Panc1 (cell line): ENCODE results near the gene COL4A2. TPM values are rescaled to one million over a fixed set of nuclear protein-coding genes. Genes with fewer than 3 reads are reported as not detected.

Experiments used
- ATAC-seq: fragments of 200-7000 bp; cut with Tn5 transposase; 2 replicates; pipeline ENCODE4 v1.9.1; 2020; ENCODE audit warnings: mild to moderate bottlenecking, moderate library complexity
- BruUV-seq: library from RNA; stranded (reverse); fragments of 400-500 nt; replicated peaks from 2 replicates; lab custom pipeline; 2021; lab: Mats Ljungman, UMichigan
- CTCF ChIA-PET: fragments of 300-600 bp; sonication (Branson Sonifier 250); formaldehyde crosslinking; loops from one replicate; lab custom pipeline; 2022; ENCODE audit warnings: antibody characterized with exemption; lab: Charles Lee
- POLR2A ChIA-PET: fragments of 300-600 bp; sonication (Branson Sonifier 250); formaldehyde crosslinking; loops from one replicate; lab custom pipeline; 2022; ENCODE audit warnings: antibody characterized with exemption; lab: Charles Lee
- DNase-seq: peaks from one replicate; pipeline ENCODE4 v3.0.0-alpha.2; 2010; ENCODE audit warnings: low read depth, low spot score
- H3K27ac ChIP-seq: 2 replicates; pipeline ENCODE4 v1.5.1; 2011; ENCODE audit warnings: mild to moderate bottlenecking, low read length, inconsistent platforms
- H3K27me3 ChIP-seq: fragments of 200-500 bp; sonication (Bioruptor generic); 2 replicates; pipeline ENCODE4 v1.6.0; 2014; ENCODE audit warnings: low read length, inconsistent platforms; ENCODE audit not compliant: control insufficient read depth, insufficient read depth
- H3K36me3 ChIP-seq: fragments of 200-500 bp; sonication (Bioruptor generic); 2 replicates; pipeline ENCODE4 v1.5.1; 2014; ENCODE audit warnings: inconsistent platforms, mild to moderate bottlenecking, low read length, moderate library complexity; ENCODE audit not compliant: control insufficient read depth, insufficient read depth
- H3K4me1 ChIP-seq: 2 replicates; pipeline ENCODE4 v1.5.1; 2011; ENCODE audit warnings: inconsistent platforms, mild to moderate bottlenecking, low read length, moderate library complexity; ENCODE audit not compliant: control insufficient read depth, insufficient read depth
- H3K4me3 ChIP-seq, 2 experiments: 2 replicates each; pipeline ENCODE4 v1.5.1; 2011 to 2012; ENCODE audit warnings: low read depth in 2 of 2, low read length in 2 of 2, mild to moderate bottlenecking in 2 of 2, inconsistent platforms in 1 of 2, moderate library complexity in 1 of 2
- H3K9me3 ChIP-seq: fragments of 200-500 bp; sonication (Bioruptor generic); 2 replicates; pipeline ENCODE4 v1.5.1; 2014; ENCODE audit warnings: low read depth, mild to moderate bottlenecking, inconsistent platforms, low read length, moderate library complexity; ENCODE audit not compliant: control insufficient read depth, insufficient read depth
- POLR2AphosphoS5 ChIP-seq: IDR thresholded peaks from 2 replicates; pipeline ENCODE4 v1.6.1; 2012; ENCODE audit warnings: mild to moderate bottlenecking, low read depth, low read length, moderate library complexity
- SIN3A ChIP-seq: IDR thresholded peaks from 2 replicates; pipeline ENCODE4 v1.6.1; 2012; ENCODE audit warnings: low read depth, mild to moderate bottlenecking, low read length, moderate library complexity, borderline replicate concordance; ENCODE audit not compliant: insufficient read depth
- TCF7L2 ChIP-seq: IDR thresholded peaks from 2 replicates; pipeline ENCODE4 v1.6.1; 2011; ENCODE audit warnings: mild to moderate bottlenecking, low read depth, low read length, inconsistent platforms
- in situ Hi-C: cut with HindIII; loops from 2 replicates; pipeline ENCODE4 v1.10.0; 2016; ENCODE audit warnings: low sequenced_read_pairs, low pct_unique_long_range_greater_than_20kb
- intact Hi-C: fragments of 100-400 bp; cut with micrococcal nuclease; formaldehyde crosslinking; loops from one replicate; pipeline ENCODE4 v1.10.0; 2022; ENCODE audit not compliant: unreplicated experiment
- total RNA-seq: library from RNA; stranded (reverse); gene quantifications from one replicate; pipeline ENCODE4 v1.2.1, GENCODE V29; 2021; ENCODE audit not compliant: unreplicated experiment
- TF ChIP-seq, protein P1 (sequence below): fragments of 450-650 bp; IDR thresholded peaks from 2 replicates; pipeline ENCODE4 v1.5.1; 2017; ENCODE audit warnings: mild to moderate bottlenecking
- TF ChIP-seq, protein P2 (sequence below), 2 experiments: IDR thresholded peaks; 2 replicates each; pipeline ENCODE4 v1.6.1; 2011 to 2012; ENCODE audit warnings: low read depth in 2 of 2, control low read depth in 1 of 2, low read length in 1 of 2, mild to moderate bottlenecking in 1 of 2, moderate library complexity in 1 of 2; ENCODE audit not compliant: insufficient read depth in 1 of 2

Gene COL4A2
- total RNA-seq, 1 experiment from 2014 or later: 3.0 TPM

GRCh38 chr13:110360598-110360997, 53.5 kb downstream of the COL4A2 start:
- no peaks in the 10 kb centered on the region for H3K27me3 ChIP-seq
- no peaks in the 10 kb centered on the region for H3K4me1 ChIP-seq
- in situ Hi-C loops (no loop called here), intact Hi-C loops (no loop called here)
- H3K27ac ChIP-seq: no peak overlapping the region
- CTCF ChIA-PET: no interaction called here
- ATAC-seq (no peak), DNase-seq (no peak)
- H3K4me3 ChIP-seq: no peak overlapping the region
- H3K9me3 ChIP-seq: no peaks in the 10 kb centered on the region
- TF ChIP-seq, protein P1, sequence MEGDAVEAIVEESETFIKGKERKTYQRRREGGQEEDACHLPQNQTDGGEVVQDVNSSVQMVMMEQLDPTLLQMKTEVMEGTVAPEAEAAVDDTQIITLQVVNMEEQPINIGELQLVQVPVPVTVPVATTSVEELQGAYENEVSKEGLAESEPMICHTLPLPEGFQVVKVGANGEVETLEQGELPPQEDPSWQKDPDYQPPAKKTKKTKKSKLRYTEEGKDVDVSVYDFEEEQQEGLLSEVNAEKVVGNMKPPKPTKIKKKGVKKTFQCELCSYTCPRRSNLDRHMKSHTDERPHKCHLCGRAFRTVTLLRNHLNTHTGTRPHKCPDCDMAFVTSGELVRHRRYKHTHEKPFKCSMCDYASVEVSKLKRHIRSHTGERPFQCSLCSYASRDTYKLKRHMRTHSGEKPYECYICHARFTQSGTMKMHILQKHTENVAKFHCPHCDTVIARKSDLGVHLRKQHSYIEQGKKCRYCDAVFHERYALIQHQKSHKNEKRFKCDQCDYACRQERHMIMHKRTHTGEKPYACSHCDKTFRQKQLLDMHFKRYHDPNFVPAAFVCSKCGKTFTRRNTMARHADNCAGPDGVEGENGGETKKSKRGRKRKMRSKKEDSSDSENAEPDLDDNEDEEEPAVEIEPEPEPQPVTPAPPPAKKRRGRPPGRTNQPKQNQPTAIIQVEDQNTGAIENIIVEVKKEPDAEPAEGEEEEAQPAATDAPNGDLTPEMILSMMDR: no peak
- TF ChIP-seq POLR2AphosphoS5 (no peak), TCF7L2 (no peak)
- no peaks in the 10 kb centered on the region for H3K36me3 ChIP-seq
- BruUV-seq: no TSS peak
- POLR2A ChIA-PET: no interaction called here

DNA sequence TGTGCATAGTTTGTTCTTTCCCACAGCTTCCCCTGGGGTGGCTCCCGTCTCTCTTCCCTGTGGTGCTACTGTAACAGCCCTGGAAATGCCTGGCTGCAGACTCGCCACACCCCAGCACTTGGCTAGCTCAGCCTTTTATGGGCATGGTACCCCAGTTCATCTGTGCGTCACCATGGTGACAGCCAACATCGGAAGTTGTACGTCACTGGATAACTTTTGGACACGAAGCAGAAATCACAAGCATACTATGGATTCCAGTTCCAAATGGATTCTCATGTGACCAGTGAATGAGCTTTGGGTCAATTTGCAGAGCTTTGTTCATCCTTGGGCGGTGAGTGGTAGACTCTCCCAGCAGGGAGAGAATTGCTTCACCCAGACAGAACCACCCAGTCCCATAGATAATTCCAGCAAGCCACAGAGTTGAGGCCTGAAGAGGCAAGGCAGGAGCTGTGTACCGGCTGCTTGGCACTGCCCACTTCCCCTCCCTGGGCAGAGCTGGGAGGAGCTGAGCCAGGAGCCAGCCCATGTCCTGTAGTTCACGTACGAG, 54.4 kb downstream of the COL4A2 start:
- Histone ChIP-seq H3K36me3 (no peaks in the 10 kb centered on the region), H3K9me3 (no peaks in the 10 kb centered on the region), H3K4me1 (no peaks in the 10 kb centered on the region), H3K27me3 (no peaks in the 10 kb centered on the region), H3K4me3 (no peak overlapping the region), H3K27ac (no peak overlapping the region)
- ChIA-PET POLR2A (no interaction called here), CTCF (no interaction called here)
- BruUV-seq: no TSS peak
- TF ChIP-seq, protein P1: no peak
- DNase-seq (no peak), ATAC-seq (no peak)
- intact Hi-C loops (no loop called here), in situ Hi-C loops (no loop called here)

- H3K27me3 ChIP-seq: no peaks in the 10 kb centered on the region
- ChIA-PET CTCF (no interaction called here), POLR2A (no interaction called here)
- no peak overlapping the region for H3K4me3 ChIP-seq
- BruUV-seq: no TSS peak
- TF ChIP-seq POLR2AphosphoS5: no peak
- TF ChIP-seq, protein P2, sequence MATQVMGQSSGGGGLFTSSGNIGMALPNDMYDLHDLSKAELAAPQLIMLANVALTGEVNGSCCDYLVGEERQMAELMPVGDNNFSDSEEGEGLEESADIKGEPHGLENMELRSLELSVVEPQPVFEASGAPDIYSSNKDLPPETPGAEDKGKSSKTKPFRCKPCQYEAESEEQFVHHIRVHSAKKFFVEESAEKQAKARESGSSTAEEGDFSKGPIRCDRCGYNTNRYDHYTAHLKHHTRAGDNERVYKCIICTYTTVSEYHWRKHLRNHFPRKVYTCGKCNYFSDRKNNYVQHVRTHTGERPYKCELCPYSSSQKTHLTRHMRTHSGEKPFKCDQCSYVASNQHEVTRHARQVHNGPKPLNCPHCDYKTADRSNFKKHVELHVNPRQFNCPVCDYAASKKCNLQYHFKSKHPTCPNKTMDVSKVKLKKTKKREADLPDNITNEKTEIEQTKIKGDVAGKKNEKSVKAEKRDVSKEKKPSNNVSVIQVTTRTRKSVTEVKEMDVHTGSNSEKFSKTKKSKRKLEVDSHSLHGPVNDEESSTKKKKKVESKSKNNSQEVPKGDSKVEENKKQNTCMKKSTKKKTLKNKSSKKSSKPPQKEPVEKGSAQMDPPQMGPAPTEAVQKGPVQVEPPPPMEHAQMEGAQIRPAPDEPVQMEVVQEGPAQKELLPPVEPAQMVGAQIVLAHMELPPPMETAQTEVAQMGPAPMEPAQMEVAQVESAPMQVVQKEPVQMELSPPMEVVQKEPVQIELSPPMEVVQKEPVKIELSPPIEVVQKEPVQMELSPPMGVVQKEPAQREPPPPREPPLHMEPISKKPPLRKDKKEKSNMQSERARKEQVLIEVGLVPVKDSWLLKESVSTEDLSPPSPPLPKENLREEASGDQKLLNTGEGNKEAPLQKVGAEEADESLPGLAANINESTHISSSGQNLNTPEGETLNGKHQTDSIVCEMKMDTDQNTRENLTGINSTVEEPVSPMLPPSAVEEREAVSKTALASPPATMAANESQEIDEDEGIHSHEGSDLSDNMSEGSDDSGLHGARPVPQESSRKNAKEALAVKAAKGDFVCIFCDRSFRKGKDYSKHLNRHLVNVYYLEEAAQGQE (IDR thresholded peaks at IDR 0.05; ENCODE audit: insufficient read depth in 1 of 2, low read depth in 2 of 2, low read length in 1 of 2): no peak
- TF ChIP-seq TCF7L2: no peak
- no peak for TF ChIP-seq SIN3A
- TF ChIP-seq, protein P1: no peak
- no peaks in the 10 kb centered on the region for H3K4me1 ChIP-seq
- no peaks in the 10 kb centered on the region for H3K36me3 ChIP-seq
- no peak for DNase-seq
- no peak for ATAC-seq
- H3K27ac ChIP-seq: no peak overlapping the region
- in situ Hi-C loops (no loop called here), intact Hi-C loops (no loop called here)
- H3K9me3 ChIP-seq: no peaks in the 10 kb centered on the region
These were observed 55.9 kb downstream of the COL4A2 start for GRCh38 chr13:110363010-110363409.
